HUES48 (cell line): ENCODE results near the gene LPCAT2.

Experiments used
- H3K27ac ChIP-seq: one replicate; pipeline ENCODE4 v1.7.0; 2013; ENCODE audit warnings: low read depth, low read length, inconsistent platforms
- H3K27me3 ChIP-seq: 2 replicates; pipeline ENCODE4 v1.6.1; 2013; ENCODE audit warnings: mild to moderate bottlenecking, low read length; ENCODE audit not compliant: control insufficient read depth, insufficient read depth
- H3K36me3 ChIP-seq: 2 replicates; pipeline ENCODE4 v1.6.1; 2013; ENCODE audit warnings: low read length; ENCODE audit not compliant: control insufficient read depth, insufficient read depth
- H3K4me1 ChIP-seq: 2 replicates; pipeline ENCODE4 v1.6.1; 2013; ENCODE audit warnings: mild to moderate bottlenecking, low read length; ENCODE audit not compliant: control insufficient read depth, insufficient read depth
- H3K4me3 ChIP-seq: 2 replicates; pipeline ENCODE4 v1.5.1; 2013; ENCODE audit warnings: mild to moderate bottlenecking, low read depth, low read length
- H3K9ac ChIP-seq: 2 replicates; pipeline ENCODE4 v1.6.1; 2013; ENCODE audit warnings: mild to moderate bottlenecking, low read depth, low read length, moderate library complexity
- H3K9me3 ChIP-seq: 2 replicates; pipeline ENCODE4 v1.6.1; 2013; ENCODE audit warnings: low read length; ENCODE audit not compliant: control insufficient read depth, insufficient read depth

The LPCAT2 gene

DNA sequence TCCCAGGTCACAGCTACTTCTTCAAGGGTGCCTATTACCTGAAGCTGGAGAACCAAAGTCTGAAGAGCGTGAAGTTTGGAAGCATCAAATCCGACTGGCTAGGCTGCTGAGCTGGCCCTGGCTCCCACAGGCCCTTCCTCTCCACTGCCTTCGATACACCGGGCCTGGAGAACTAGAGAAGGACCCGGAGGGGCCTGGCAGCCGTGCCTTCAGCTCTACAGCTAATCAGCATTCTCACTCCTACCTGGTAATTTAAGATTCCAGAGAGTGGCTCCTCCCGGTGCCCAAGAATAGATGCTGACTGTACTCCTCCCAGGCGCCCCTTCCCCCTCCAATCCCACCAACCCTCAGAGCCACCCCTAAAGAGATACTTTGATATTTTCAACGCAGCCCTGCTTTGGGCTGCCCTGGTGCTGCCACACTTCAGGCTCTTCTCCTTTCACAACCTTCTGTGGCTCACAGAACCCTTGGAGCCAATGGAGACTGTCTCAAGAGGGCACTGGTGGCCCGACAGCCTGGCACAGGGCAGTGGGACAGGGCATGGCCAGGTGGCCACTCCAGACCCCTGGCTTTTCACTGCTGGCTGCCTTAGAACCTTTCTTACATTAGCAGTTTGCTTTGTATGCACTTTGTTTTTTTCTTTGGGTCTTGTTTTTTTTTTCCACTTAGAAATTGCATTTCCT is 3.4 kb upstream of the LPCAT2 start:
- Histone ChIP-seq H3K9me3 (no peaks in the 10 kb centered on the region), H3K4me1 (peaks cover 6% of the 10 kb centered on the region), H3K4me3 (no peak overlapping the region), H3K9ac (no peak overlapping the region), H3K27me3 (peaks cover 5% of the 10 kb centered on the region; the same call in 1 of the 2 replicates), H3K27ac (no peak overlapping the region), H3K36me3 (peaks cover 5% of the 10 kb centered on the region; the same call in 1 of the 2 replicates)

DNA sequence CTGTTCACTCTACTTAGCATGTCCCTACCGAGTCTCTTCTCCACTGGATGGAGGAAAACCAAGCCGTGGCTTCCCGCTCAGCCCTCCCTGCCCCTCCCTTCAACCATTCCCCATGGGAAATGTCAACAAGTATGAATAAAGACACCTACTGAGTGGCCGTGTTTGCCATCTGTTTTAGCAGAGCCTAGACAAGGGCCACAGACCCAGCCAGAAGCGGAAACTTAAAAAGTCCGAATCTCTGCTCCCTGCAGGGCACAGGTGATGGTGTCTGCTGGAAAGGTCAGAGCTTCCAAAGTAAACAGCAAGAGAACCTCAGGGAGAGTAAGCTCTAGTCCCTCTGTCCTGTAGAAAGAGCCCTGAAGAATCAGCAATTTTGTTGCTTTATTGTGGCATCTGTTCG is 2.8 kb upstream of the LPCAT2 start:
- Histone ChIP-seq H3K27me3 (peaks cover 5% of the 10 kb centered on the region; the same call in 1 of the 2 replicates), H3K4me1 (peaks cover 6% of the 10 kb centered on the region), H3K9me3 (no peaks in the 10 kb centered on the region), H3K27ac (no peak overlapping the region), H3K9ac (no peak overlapping the region), H3K4me3 (no peak overlapping the region), H3K36me3 (peaks cover 5% of the 10 kb centered on the region; the same call in 1 of the 2 replicates)

DNA sequence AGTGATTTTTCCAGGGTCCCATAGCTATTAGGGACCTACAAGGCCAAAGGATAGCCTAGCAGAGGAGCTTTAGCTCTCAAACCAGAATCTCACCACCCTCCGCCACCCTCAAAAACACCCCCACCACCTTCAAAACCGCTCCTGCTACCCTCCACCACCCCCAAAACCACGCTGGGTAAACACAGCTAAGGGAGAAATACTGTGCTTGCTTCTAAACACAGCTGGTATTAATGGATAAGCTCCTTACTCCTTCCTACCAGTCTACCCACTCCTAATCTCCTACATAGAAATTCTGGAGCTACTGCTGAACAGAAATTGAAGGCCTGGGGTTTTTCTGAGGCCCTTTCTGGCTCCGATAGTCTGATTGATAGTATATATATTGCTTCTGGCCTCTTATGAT is 2.2 kb upstream of the LPCAT2 start:
- Histone ChIP-seq H3K9ac (no peak overlapping the region), H3K9me3 (no peaks in the 10 kb centered on the region), H3K27ac (no peak overlapping the region), H3K36me3 (peaks cover 5% of the 10 kb centered on the region; the same call in 1 of the 2 replicates), H3K27me3 (peaks cover 5% of the 10 kb centered on the region; the same call in 1 of the 2 replicates), H3K4me1 (peaks cover 6% of the 10 kb centered on the region), H3K4me3 (no peak overlapping the region)

DNA sequence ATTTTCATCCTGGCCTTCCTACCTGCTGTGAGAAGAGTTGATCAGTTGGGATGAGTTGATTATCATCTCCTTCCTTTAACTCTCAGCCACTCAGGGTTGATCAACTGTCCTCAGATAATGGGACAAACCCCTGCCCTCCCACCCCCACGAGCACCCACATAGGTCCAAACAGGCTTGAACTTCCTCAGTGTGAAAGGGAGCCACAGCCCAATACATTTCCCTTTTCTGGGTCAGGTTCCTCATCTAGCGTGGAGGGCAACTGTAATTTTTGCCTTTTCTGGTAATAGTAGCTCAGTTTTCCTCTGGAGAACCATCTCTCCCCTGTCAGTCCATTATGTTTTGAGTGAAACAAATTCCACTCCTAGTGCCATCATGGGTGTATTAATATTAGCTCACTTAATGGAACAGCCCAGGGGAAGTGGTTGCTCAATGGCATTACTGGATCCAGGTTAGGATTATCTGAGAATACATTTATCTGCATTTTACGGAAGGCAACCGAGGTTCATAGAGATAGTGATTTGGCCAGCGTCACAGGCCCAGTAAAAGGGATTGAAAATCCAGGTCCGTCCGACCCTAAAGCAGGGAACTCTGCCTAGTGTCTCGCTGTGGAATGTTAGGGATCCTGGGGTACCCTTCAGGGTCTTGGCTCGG is 476 bp upstream of the LPCAT2 start:
- peaks cover 3% of the 10 kb centered on the region; the same call in 1 of the 2 replicates for H3K36me3 ChIP-seq
- peaks cover 5% of the 10 kb centered on the region; the same call in 1 of the 2 replicates for H3K27me3 ChIP-seq
- no peak overlapping the region for H3K9ac ChIP-seq
- H3K9me3 ChIP-seq, result peaks cover 14% of the 10 kb centered on the region
- no peak overlapping the region for H3K27ac ChIP-seq
- H3K4me3 ChIP-seq, result peak overlapping the region; percentile 66; the same call in 1 of the 2 replicates
- H3K4me1 ChIP-seq, result peaks cover 6% of the 10 kb centered on the region; the same call in 1 of the 2 replicates

DNA sequence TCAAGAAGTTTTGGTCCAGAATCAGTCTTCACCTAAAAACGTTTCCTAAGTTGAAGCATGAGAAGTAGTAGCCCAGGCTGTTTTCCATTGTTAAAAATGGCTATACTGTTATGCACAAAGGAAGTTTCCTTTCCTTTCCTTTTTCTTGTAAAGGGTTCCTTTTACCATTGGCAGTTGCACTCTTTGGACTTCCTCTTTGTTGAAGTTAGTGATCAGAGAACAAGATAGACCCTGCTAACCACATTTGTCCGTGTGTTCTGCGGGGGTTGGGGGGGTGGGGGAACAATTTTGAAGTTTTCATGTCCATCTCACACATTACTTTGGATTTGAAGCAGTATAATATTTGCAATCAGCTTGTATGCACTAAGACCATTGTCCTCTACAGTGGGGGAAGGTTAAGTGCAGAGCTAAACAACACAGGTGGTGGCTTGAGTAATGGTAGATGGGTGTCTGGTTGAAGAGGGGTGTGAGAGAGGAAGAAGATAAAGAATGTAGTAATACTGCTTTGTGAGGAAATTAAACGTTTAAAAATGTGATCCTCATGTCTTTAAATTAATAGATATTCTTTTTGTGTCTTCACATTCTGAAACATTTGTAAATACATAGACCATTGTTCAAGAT is 1.4 kb downstream of the LPCAT2 start:
- H3K27me3 ChIP-seq, result peaks cover 5% of the 10 kb centered on the region; the same call in 1 of the 2 replicates
- H3K9ac ChIP-seq, result no peak overlapping the region
- H3K27ac ChIP-seq, result no peak overlapping the region
- H3K4me3 ChIP-seq, result peak overlapping the region; percentile 66; the same call in 1 of the 2 replicates
- no peaks in the 10 kb centered on the region for H3K36me3 ChIP-seq
- H3K4me1 ChIP-seq, result peaks cover 6% of the 10 kb centered on the region; the same call in 1 of the 2 replicates
- H3K9me3 ChIP-seq, result peaks cover 17% of the 10 kb centered on the region

DNA sequence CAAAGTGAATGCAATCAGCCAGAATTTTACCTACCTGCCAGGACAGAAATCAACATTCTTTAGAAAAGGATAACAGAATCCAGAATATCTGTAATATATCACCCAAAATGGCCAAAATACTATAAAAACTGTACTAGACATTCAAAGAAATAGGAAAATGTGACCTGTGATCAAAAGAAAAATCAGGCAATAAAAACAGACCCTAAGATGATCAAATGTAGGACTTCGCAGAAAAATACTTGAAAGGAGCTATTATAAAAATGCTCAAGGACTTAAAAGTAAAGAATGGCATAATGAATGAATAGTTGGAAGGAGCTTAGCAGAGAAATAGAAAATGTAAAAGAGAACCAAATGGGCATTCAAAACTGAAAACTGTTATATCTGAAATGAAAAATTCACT is 4.1 kb downstream of the LPCAT2 start:
- no peak overlapping the region for H3K4me3 ChIP-seq
- peaks cover 6% of the 10 kb centered on the region; the same call in 1 of the 2 replicates for H3K4me1 ChIP-seq
- no peaks in the 10 kb centered on the region for H3K36me3 ChIP-seq
- H3K9ac ChIP-seq, result no peak overlapping the region
- no peak overlapping the region for H3K27ac ChIP-seq
- peaks cover 5% of the 10 kb centered on the region; the same call in 1 of the 2 replicates for H3K27me3 ChIP-seq
- H3K9me3 ChIP-seq, result peaks cover 17% of the 10 kb centered on the region

DNA sequence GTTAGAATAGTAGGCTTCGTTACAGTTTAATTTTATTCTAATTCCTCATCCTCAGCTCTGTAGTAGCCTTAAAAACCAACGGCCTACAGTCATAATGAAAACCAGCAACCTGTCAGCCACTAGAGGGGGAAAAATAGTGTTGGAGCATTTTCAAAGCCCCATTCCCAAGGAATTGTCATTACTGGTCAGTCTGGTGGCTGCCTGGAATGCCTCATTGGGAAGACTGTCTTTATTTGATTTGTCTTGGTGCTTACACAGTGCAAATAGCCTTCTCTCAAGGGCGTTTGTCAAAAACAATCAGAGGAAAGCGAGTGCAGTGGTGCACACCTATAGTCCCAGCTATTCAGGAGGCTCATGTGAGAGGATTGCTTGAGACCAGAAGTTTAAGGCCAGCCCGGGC is 4.7 kb downstream of the LPCAT2 start:
- Histone ChIP-seq H3K4me3 (no peak overlapping the region), H3K27ac (no peak overlapping the region), H3K9me3 (peaks cover 17% of the 10 kb centered on the region), H3K4me1 (peaks cover 6% of the 10 kb centered on the region; the same call in 1 of the 2 replicates), H3K36me3 (no peaks in the 10 kb centered on the region), H3K9ac (no peak overlapping the region), H3K27me3 (peaks cover 5% of the 10 kb centered on the region; the same call in 1 of the 2 replicates)

DNA sequence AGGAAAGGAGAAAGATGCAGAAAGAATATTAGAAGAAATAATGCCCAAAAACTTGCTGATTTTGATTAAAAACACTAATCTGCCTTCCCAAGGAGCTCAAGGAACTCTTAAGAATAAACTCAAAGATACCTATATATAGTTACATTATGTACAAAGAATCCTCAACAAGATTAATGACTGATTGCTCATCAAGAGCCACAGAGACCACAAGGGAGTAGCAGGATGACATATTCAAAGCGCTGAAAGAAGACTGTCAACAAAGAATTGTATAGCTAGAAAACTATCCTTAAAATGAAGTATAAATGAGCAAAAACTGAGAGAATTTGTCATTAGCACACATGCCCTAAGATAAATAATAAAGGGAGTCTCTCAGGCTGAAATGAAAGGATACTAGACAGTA is 6.2 kb downstream of the LPCAT2 start:
- H3K9ac ChIP-seq, result no peak overlapping the region
- H3K9me3 ChIP-seq, result peaks cover 17% of the 10 kb centered on the region
- no peak overlapping the region for H3K27ac ChIP-seq
- peaks cover 1% of the 10 kb centered on the region; the same call in 1 of the 2 replicates for H3K27me3 ChIP-seq
- no peak overlapping the region for H3K4me3 ChIP-seq
- 0 out of 2 replicates have a peak, but pooled peaks cover under 1% of the 10 kb centered on the region for H3K4me1 ChIP-seq
- H3K36me3 ChIP-seq, result no peaks in the 10 kb centered on the region

DNA sequence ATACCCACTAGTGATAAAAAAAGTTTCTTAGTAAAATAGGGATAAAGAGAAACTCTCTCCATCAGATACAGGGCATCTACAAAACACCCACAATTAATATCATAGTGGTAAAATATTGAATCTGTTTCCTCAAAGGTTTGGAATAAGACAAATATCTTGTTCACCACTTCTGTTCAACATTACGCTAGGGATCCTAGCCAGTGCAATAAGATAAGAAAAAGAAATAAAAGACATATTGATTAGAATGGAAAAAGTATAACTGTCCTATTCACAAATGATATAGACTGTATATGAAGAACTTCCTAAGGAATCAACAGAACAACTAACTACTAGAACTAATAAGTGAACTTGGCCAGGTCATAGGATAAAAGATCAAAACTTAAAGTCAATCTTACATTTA is 12.9 kb downstream of the LPCAT2 start:
- no peak overlapping the region for H3K4me3 ChIP-seq
- H3K9ac ChIP-seq, result no peak overlapping the region
- no peaks in the 10 kb centered on the region; the same call in 1 of the 2 replicates for H3K4me1 ChIP-seq
- no peak overlapping the region for H3K27ac ChIP-seq
- H3K27me3 ChIP-seq, result no peaks in the 10 kb centered on the region
- H3K36me3 ChIP-seq, result no peaks in the 10 kb centered on the region
- H3K9me3 ChIP-seq, result peaks cover 12% of the 10 kb centered on the region

DNA sequence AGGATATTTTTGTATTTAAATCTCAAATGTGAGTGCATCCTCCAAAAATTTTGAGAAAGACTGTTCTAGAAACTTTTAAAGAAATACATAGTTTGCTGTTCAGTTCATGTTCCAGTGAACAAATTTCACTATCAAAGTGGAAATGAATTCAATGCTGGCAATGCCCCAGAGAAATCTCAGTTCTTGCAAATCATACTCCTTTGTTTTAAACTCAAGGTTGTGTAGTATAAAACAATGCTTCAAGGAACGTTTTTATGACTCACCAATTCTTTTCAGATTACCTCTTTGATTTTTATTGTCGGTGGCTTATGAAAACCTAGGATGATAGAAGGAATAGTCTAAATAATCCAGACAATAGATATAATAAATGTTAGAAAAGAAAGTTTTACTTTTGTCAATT is 17.6 kb downstream of the LPCAT2 start:
- Histone ChIP-seq H3K9me3 (peaks cover 11% of the 10 kb centered on the region), H3K36me3 (no peaks in the 10 kb centered on the region), H3K4me3 (no peak overlapping the region), H3K27me3 (no peaks in the 10 kb centered on the region), H3K27ac (no peak overlapping the region), H3K4me1 (no peaks in the 10 kb centered on the region; the same call in 1 of the 2 replicates), H3K9ac (no peak overlapping the region)
